Activated CD8-positive, alpha-beta memory T cell treated with anti-CD3 and anti-CD28 coated beads, Interleukin-2, amount 10 ng/mL, durations not matched to agents 7 days and 5 days (primary cell): ENCODE results near the gene ANKRD39. TPM values are rescaled to one million over a fixed set of nuclear protein-coding genes. Genes with fewer than 3 reads are reported as not detected.

ENCODE experiments used
- ATAC-seq: fragments of 150-1000 bp; cut with Tn5 transposase; one replicate; pipeline ENCODE4 v1.10.0; 2021; ENCODE audit warnings: moderate library complexity
- CTCF ChIA-PET: fragments of 350-600 bp; sonication (Branson Sonifier 250); formaldehyde crosslinking; loops from one replicate; lab custom pipeline; 2021; ENCODE audit warnings: antibody characterized with exemption; lab: Charles Lee
- DNase-seq: peaks from one replicate; pipeline ENCODE4 v3.0.0-alpha.2; 2020
- H3K27ac Mint-ChIP-seq: one replicate; pipeline ENCODE4 v1.8.0; 2021; ENCODE audit warnings: mild to moderate bottlenecking, mixed read lengths
- H3K27me3 Mint-ChIP-seq: one replicate; pipeline ENCODE4 v1.8.0; 2021; ENCODE audit warnings: mixed read lengths
- H3K36me3 Mint-ChIP-seq: one replicate; pipeline ENCODE4 v1.8.0; 2021; ENCODE audit warnings: mild to moderate bottlenecking, mixed read lengths
- H3K4me1 Mint-ChIP-seq: one replicate; pipeline ENCODE4 v1.8.0; 2021; ENCODE audit warnings: mixed read lengths
- H3K4me3 Mint-ChIP-seq: one replicate; pipeline ENCODE4 v1.8.0; 2021; ENCODE audit warnings: mild to moderate bottlenecking, moderate library complexity, mixed read lengths
- H3K9me3 Mint-ChIP-seq: one replicate; pipeline ENCODE4 v1.8.0; 2022; ENCODE audit warnings: low read depth, mixed read lengths
- microRNA-seq: library from miRNA; unstranded; fragments of <30 nt; microRNA quantifications from one replicate; pipeline ENCODE4 v1.2.0, GENCODE V29; 2022
- total RNA-seq, 2 experiments: library from RNA; stranded (reverse); gene quantifications; one replicate each; pipeline ENCODE4 v1.2.3, GENCODE V29; 2021

The ANKRD39 gene
- total RNA-seq, 2 experiments from 2014 or later, result 32.6 to 42.6 TPM

GRCh38 chr2:96800061-96801004, 57.5 kb downstream of the ANKRD39 start:
- no peak overlapping the region for H3K4me3 Mint-ChIP-seq
- no peaks in the 10 kb centered on the region for H3K27me3 Mint-ChIP-seq
- H3K36me3 Mint-ChIP-seq, result no peaks in the 10 kb centered on the region
- no peak for DNase-seq
- no peak for ATAC-seq
- H3K4me1 Mint-ChIP-seq, result peaks cover 2% of the 10 kb centered on the region
- no peaks in the 10 kb centered on the region for H3K9me3 Mint-ChIP-seq
- CTCF ChIA-PET, result interaction anchor here (0.6 to 2.8 kb wide), 18 partner anchors 9 to 262 kb away, joined by 3 to 17 read pairs (median 4); partner anchors contain the start of gene CNNM3
- H3K27ac Mint-ChIP-seq, result no peak overlapping the region

DNA sequence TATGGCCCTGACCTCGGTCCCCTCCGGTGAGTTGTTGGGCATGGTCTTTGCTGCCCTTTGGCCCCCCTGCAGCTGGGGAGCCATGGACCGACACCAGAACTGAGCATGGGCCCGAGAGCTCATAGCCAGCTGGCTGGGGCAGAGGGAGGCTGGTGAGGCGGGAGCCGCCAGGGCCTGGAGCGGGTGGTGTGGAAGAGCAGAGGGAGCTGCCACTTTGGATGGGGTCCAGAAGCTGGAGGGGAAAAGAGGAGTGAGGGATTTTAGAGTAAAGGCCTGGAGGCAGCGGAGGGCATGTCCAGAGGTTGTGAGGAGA, 58.2 kb downstream of the ANKRD39 start:
- DNase-seq (no peak), ATAC-seq (no peak)
- H3K27me3 Mint-ChIP-seq, result no peaks in the 10 kb centered on the region
- H3K36me3 Mint-ChIP-seq, result no peaks in the 10 kb centered on the region
- CTCF ChIA-PET, result interaction anchor here (1.2 to 2.8 kb wide), 7 partner anchors 8 to 263 kb away, joined by 3 to 17 read pairs (median 6); partner anchors contain the start of gene CNNM3
- no peaks in the 10 kb centered on the region for H3K4me1 Mint-ChIP-seq
- no peaks in the 10 kb centered on the region for H3K9me3 Mint-ChIP-seq
- H3K27ac Mint-ChIP-seq, result no peak overlapping the region
- no peak overlapping the region for H3K4me3 Mint-ChIP-seq

DNA sequence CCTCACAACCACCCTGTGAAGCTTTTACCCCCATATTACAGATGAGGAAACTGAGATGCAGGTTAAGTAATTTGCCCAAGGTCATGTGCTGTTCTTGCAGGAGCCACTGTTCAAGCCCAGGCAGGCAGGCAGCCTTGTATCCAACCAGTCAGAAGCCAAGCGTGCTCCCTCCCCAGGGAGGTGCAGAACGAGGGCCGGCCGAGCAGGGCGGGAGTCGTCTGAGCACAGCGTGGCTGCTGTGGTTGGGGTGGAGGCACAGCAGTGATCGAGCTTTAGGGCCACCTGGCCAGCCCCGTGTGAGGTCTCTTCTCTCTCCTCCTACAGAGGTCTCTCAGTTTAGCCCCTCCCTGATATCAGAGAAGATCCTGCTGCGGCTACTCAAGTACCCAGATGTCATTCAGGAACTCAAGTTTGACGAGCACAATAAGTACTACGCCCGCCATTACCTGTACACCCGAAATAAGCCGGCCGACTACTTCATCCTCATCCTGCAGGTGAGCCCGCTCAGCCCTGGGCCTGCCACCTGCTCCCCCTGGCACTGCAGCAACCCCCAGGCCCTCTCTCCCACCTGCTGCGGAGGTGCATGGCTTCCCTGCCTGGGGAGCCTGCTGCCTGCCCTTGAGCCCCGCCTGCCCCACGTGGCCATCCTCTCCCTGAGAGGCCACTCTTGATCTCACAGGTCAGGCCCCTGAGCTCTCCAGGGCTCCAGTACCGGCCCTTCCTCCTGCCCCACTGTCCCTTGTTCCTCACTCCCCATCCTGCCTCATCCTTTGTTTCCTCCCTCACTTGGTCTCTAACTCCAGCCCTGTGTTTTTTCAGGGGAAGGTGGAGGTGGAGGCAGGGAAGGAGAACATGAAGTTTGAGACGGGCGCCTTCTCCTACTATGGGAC, 58.8 kb downstream of the ANKRD39 start:
- Mint-ChIP-seq H3K4me1 (no peaks in the 10 kb centered on the region), H3K4me3 (no peak overlapping the region), H3K27ac (no peak overlapping the region), H3K36me3 (no peaks in the 10 kb centered on the region), H3K27me3 (no peaks in the 10 kb centered on the region), H3K9me3 (no peaks in the 10 kb centered on the region)
- DNase-seq, result no peak
- no peak for ATAC-seq
- CTCF ChIA-PET, result interaction anchor here (1.0 to 2.8 kb wide), 5 partner anchors 11 to 197 kb away, joined by 3 to 15 read pairs (median 4); no protein-coding TSS in a partner anchor

Small RNAs within 50 kb of the gene (microRNA-seq; reads per million reads assigned to microRNA genes)
- not detected for gene MIR3127

Other genes starting within 250 kb of the ANKRD39 start
- gene KANSL3, start 219.7 kb downstream of the ANKRD39 start, total RNA-seq, result 10 to 100 TPM; 74.6 to 84.0 TPM
- gene FER1L5, start 215.3 kb downstream of the ANKRD39 start, total RNA-seq, result not detected
- gene LMAN2L, start 118.0 kb downstream of the ANKRD39 start, total RNA-seq, result 1 to 10 TPM; 7.3 to 7.5 TPM
- gene CNNM4, start 97.1 kb downstream of the ANKRD39 start, total RNA-seq, result 1 to 10 TPM; 7.6 to 7.9 TPM
- gene CNNM3, start 41.7 kb downstream of the ANKRD39 start, total RNA-seq, result 10 to 100 TPM; 28.0 to 30.5 TPM
- gene ANKRD23, start 14.0 kb downstream of the ANKRD39 start, total RNA-seq, result 10 to 100 TPM; 10.4 to 14.8 TPM
- gene SEMA4C, start 12.1 kb upstream of the ANKRD39 start, total RNA-seq, result 10 to 100 TPM in 1 of 2 experiments, 1 to 10 TPM in 1; 9.7 to 11.6 TPM
- gene FAM178B, start 128.6 kb upstream of the ANKRD39 start, total RNA-seq, result not detected
- gene FAHD2B, start 236.9 kb upstream of the ANKRD39 start, total RNA-seq, result 10 to 100 TPM; 26.2 to 29.6 TPM